DND-41 (cell line): ENCODE data around the gene POGLUT2.

Experiments
- EZH2 ChIP-seq: IDR thresholded peaks from 3 replicates; pipeline ENCODE4 v1.6.1; 2012; ENCODE audit warnings: borderline replicate concordance, low read depth, mild to moderate bottlenecking, moderate library complexity, low read length, inconsistent platforms; ENCODE audit not compliant: severe bottlenecking
- TF ChIP-seq, protein P1 (sequence below): IDR thresholded peaks from 2 replicates; pipeline ENCODE4 v1.5.1; 2012; ENCODE audit warnings: borderline replicate concordance, low read length, moderate library complexity, mild to moderate bottlenecking; ENCODE audit not compliant: poor library complexity, severe bottlenecking; ENCODE audit errors: extremely low read depth

DNA sequence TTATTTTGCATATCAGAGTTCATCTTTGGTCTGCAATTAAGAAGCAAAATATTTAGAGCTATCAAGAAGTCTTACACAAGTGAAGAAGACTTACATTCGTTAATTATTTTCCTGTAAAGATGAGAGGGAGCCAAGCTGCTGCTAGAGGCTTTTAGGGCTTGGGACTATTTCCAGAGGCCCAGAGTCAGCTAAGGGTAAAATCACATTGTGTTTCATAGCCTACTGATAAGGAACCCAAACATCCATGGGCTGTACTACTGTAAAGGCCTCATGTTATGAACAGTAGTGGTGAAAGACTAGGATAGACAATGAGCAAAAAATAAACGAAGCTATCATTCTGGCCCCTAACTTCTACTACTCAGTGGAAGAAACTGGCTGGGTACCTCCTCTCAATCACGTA lies 14.3 kb downstream of the POGLUT2 start:
- TF ChIP-seq, protein P1, sequence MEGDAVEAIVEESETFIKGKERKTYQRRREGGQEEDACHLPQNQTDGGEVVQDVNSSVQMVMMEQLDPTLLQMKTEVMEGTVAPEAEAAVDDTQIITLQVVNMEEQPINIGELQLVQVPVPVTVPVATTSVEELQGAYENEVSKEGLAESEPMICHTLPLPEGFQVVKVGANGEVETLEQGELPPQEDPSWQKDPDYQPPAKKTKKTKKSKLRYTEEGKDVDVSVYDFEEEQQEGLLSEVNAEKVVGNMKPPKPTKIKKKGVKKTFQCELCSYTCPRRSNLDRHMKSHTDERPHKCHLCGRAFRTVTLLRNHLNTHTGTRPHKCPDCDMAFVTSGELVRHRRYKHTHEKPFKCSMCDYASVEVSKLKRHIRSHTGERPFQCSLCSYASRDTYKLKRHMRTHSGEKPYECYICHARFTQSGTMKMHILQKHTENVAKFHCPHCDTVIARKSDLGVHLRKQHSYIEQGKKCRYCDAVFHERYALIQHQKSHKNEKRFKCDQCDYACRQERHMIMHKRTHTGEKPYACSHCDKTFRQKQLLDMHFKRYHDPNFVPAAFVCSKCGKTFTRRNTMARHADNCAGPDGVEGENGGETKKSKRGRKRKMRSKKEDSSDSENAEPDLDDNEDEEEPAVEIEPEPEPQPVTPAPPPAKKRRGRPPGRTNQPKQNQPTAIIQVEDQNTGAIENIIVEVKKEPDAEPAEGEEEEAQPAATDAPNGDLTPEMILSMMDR = no peak
- no peak for TF ChIP-seq EZH2
